ENCODE results near the gene CRYBG2.

The CRYBG2 gene

DNA sequence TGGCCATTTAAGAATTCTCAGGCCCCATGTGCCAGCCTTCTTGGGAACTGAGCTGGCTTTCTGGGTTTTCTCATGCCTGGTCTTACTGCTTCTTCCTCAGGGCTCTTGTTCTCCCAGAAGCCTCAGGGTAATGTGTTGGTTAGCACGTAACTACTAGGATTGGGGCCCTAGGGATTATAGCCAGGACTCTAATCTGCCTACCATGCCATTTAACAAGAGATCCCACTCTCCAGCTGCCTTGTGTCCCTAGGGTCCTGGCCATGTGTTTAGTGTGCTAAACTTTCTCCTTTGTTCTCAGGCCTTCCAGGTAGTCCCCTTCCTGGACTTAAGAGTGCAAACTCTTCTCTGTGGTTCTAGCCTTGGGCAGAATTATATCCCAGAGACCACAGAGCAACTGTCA, 76.2 kb downstream of the CRYBG2 start:
- H3K4me3 ChIP-seq (replicated peaks; ENCODE audit: low read depth, low read length): no peak overlapping the region
- no peak for DNase-seq (ENCODE audit: low read depth)
- no peak for TF ChIP-seq CTCF (IDR thresholded peaks at IDR 0.05; ENCODE audit: low read length, missing control alignments)

DNA sequence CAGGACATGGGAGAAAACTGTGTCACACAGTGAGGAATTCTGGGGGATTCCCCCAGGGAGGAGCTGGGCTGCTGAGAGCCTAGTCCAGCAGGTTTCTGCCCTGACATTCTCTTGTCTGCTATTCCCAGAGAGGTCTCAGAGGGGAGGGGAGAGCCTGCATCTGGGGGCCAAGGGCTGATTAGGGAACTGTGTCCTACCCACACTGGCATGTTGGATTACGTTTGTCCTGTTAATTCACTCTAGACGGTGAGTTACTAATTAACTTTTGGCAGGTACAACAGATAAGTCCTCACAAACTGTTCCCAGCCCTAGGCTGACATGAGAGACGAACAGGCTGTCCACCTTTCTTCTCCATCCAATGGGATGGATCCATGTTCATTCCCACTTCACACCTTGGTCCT, 76.7 kb downstream of the CRYBG2 start:
- TF ChIP-seq CTCF (IDR thresholded peaks at IDR 0.05; ENCODE audit: low read length, missing control alignments): no peak
- DNase-seq (ENCODE audit: low read depth): no peak
- H3K4me3 ChIP-seq (replicated peaks; ENCODE audit: low read depth, low read length): no peak overlapping the region

DNA sequence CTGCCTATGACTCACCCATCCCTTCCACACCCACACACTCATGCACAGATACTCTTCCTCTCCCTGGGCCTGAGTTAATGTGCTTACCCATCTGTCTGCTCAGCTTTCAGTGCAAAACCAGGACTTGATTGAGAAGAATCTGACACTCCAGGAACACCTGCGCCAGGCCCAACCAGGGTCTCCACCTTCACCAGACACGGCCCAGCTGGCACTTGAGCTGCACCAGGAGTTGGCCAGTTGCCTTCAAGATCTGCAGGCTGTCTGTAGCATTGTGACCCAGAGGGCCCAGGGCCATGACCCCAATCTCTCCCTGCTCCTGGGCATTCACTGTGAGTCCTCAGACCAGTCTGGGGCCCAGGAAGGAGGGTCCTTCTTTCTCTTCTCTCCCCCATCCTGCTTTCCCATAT, 77.5 kb downstream of the CRYBG2 start:
- TF ChIP-seq CTCF (IDR thresholded peaks at IDR 0.05; ENCODE audit: low read length, missing control alignments): no peak
- no peak overlapping the region for H3K4me3 ChIP-seq (replicated peaks; ENCODE audit: low read depth, low read length)
- DNase-seq (ENCODE audit: low read depth): no peak

DNA sequence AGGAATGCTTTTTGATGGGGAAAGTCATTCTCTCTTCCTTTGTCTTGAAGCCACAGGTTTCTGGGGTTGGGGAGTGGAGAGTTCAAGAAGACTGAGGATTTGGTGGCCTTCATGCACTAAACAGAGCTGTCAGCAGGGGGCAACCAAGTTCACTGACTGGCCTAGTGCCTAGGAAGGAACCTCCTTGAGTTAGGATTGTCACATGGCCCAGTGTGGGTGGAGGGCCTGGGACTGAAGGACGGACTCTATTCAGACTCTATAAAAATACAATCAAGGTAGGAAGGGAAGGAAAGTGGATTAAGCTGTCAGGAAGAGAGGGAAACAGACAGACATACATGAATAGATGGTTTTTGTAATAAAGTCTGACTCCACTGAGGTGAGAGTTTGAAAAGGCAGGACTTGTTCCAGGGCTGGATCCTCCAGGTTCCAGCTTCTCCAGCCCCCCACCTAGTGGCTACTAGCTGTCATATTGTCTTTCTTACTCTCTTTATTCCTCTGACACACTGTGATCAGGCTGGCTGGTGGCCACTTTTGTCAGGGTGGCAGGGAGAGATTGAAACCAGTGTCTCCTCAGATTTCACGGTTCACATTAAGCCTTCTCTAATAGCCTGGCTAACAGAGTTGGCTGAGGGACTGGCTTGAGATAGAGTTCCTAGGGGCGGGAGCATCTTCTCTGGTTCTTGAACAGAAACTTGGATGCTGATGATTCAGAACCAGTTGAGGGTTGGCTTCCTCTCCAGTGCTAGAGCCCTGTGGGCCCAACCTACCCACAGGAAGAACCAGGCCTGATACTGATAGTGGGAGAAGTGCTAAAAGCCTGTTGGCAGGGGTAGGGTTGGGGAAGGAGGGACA, 78.1 kb downstream of the CRYBG2 start:
- TF ChIP-seq CTCF (IDR thresholded peaks at IDR 0.05; ENCODE audit: low read length, missing control alignments): peak; percentile 75
- peak; percentile 98 for DNase-seq (ENCODE audit: low read depth)
- no peak overlapping the region for H3K4me3 ChIP-seq (replicated peaks; ENCODE audit: low read depth, low read length)

DNA sequence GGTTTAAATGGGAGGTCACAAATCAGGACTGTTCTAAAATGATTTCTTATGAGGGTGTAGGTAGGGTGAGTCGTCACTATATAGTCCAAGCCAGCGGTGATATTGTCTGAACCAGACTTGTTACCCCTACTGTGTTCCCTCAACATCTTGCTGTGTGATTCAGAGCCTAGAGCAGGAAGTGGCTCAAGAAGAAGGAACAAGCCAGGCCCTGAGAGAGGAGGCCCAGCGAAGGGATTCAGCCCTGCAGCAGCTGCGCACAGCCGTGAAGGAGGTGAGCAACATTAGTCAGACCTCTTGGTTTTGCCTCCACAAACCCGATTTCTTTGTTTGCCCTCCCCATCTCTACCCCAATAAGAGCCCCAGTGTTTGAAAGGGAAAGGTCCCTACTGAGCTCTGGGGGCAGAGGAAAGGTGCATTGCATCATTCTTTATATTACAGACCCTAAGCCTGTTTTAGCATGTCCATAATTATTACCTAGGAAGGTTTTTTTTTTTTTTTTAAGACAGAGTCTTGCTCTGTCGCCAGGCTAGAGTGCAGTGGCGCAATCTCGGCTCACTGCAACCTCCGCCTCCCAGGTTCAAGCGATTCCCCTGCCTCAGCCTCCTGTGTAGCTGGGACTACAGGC, 79.0 kb downstream of the CRYBG2 start:
- H3K4me3 ChIP-seq (replicated peaks; ENCODE audit: low read depth, low read length): no peak overlapping the region
- DNase-seq (ENCODE audit: low read depth): peak; percentile 69
- no peak for TF ChIP-seq CTCF (IDR thresholded peaks at IDR 0.05; ENCODE audit: low read length, missing control alignments)

Measured in fibroblast of pulmonary artery (primary cell).